Neural cell (in vitro differentiated cells): ENCODE data around the gene DNAH8. TPM values are rescaled to one million over a fixed set of nuclear protein-coding genes. Genes with fewer than 3 reads are reported as not detected.

Experiments used
- H2AFZ ChIP-seq: fragments of 200-600, 300-800 bp; sonication (generic), shearing (Covaris generic); 2 replicates; pipeline ENCODE4 v1.6.0; 2014; ENCODE audit warnings: low read depth, mild to moderate bottlenecking, antibody characterized with exemption, low read length, moderate library complexity
- H3F3A ChIP-seq: fragments of 200-600 bp; shearing (Covaris generic); 2 replicates; pipeline ENCODE4 v1.6.1; 2016; ENCODE audit warnings: mild to moderate bottlenecking, moderate library complexity, mixed read lengths, antibody characterized with exemption, low read length; ENCODE audit not compliant: insufficient read depth, poor library complexity, severe bottlenecking
- H3K27ac ChIP-seq: fragments of 200-600, 300-800 bp; sonication (generic), shearing (Covaris generic); 2 replicates; pipeline ENCODE4 v1.5.1; 2014; ENCODE audit warnings: mild to moderate bottlenecking, low read length, moderate library complexity
- H3K27me3 ChIP-seq: fragments of 300-800, 200-600 bp; sonication (generic), shearing (Covaris generic); 2 replicates; pipeline ENCODE4 v1.6.0; 2014; ENCODE audit warnings: mild to moderate bottlenecking, low read depth, low read length, moderate library complexity; ENCODE audit not compliant: insufficient read depth
- H3K36me3 ChIP-seq: fragments of 300-800, 200-600 bp; sonication (generic), shearing (Covaris generic); 2 replicates; pipeline ENCODE4 v1.5.1; 2014; ENCODE audit warnings: mild to moderate bottlenecking, antibody characterized with exemption, low read length, moderate library complexity; ENCODE audit not compliant: insufficient read depth
- H3K4me2 ChIP-seq: fragments of 300-800, 200-600 bp; sonication (generic), shearing (Covaris generic); 2 replicates; pipeline ENCODE4 v1.6.0; 2014; ENCODE audit warnings: mild to moderate bottlenecking, low read length
- H3K4me3 ChIP-seq: fragments of 300-800, 200-600 bp; sonication (generic), shearing (Covaris generic); 2 replicates; pipeline ENCODE4 v1.5.1; 2014; ENCODE audit warnings: mild to moderate bottlenecking, low read length, moderate library complexity
- H3K79me2 ChIP-seq: fragments of 200-600 bp; shearing (Covaris generic); replicated peaks from 2 replicates; pipeline ENCODE4 v1.6.0; 2014; ENCODE audit warnings: mild to moderate bottlenecking, low read length, moderate library complexity; ENCODE audit not compliant: insufficient read depth
- H3K9ac ChIP-seq: fragments of 300-800, 200-600 bp; sonication (generic), shearing (Covaris generic); 2 replicates; pipeline ENCODE4 v1.6.1; 2016; ENCODE audit warnings: mild to moderate bottlenecking, low read length, mixed read lengths
- H3K9me2 ChIP-seq: fragments of 200-600 bp; shearing (Covaris generic); 2 replicates; pipeline ENCODE4 v1.6.1; 2016; ENCODE audit warnings: mild to moderate bottlenecking, low read length, mixed read lengths; ENCODE audit not compliant: insufficient read depth
- H3K9me3 ChIP-seq: fragments of 200-600, 300-800 bp; sonication (generic), shearing (Covaris generic); 2 replicates; pipeline ENCODE4 v1.6.1; 2016; ENCODE audit warnings: mild to moderate bottlenecking, mixed run types, low read length, moderate library complexity, mixed read lengths
- H4K20me1 ChIP-seq: fragments of 200-600 bp; shearing (Covaris generic); 2 replicates; pipeline ENCODE4 v1.6.1; 2016; ENCODE audit warnings: mild to moderate bottlenecking, mixed run types; ENCODE audit not compliant: insufficient read depth
- CTCF ChIP-seq: fragments of 450-650 bp; IDR thresholded peaks from 2 replicates; pipeline ENCODE4 v1.5.1; 2014; ENCODE audit warnings: antibody characterized with exemption, mild to moderate bottlenecking, moderate library complexity; ENCODE audit not compliant: poor library complexity, severe bottlenecking
- EP300 ChIP-seq: fragments of 450-650 bp; conservative IDR thresholded peaks from 2 replicates; pipeline ENCODE4 v1.6.1; 2014; ENCODE audit warnings: antibody characterized with exemption, mild to moderate bottlenecking, moderate library complexity; ENCODE audit not compliant: poor library complexity, severe bottlenecking
- EZH2 ChIP-seq: fragments of 200-600, 300-800 bp; shearing (Covaris generic), sonication (generic); IDR thresholded peaks from 2 replicates; pipeline ENCODE4 v1.6.1; 2014; ENCODE audit warnings: antibody characterized with exemption, low read length, borderline replicate concordance, mild to moderate bottlenecking; ENCODE audit not compliant: insufficient read depth, poor library complexity, severe bottlenecking
- MXI1 ChIP-seq: fragments of 450-650 bp; conservative IDR thresholded peaks from 2 replicates; pipeline ENCODE4 v1.6.1; 2014; ENCODE audit warnings: antibody characterized with exemption, mild to moderate bottlenecking; ENCODE audit not compliant: poor library complexity, severe bottlenecking
- POLR2AphosphoS5 ChIP-seq: IDR thresholded peaks from 2 replicates; pipeline ENCODE4 v1.6.1; 2012
- RAD21 ChIP-seq: fragments of 450-650 bp; conservative IDR thresholded peaks from 2 replicates; pipeline ENCODE4 v1.6.1; 2014; ENCODE audit warnings: antibody characterized with exemption, mild to moderate bottlenecking, moderate library complexity
- REST ChIP-seq: IDR thresholded peaks from 2 replicates; pipeline ENCODE4 v1.6.1; 2012; ENCODE audit warnings: borderline replicate concordance
- SMC3 ChIP-seq: fragments of 450-650 bp; conservative IDR thresholded peaks from 2 replicates; pipeline ENCODE4 v1.6.1; 2014; ENCODE audit warnings: antibody characterized with exemption, mild to moderate bottlenecking, moderate library complexity; ENCODE audit not compliant: poor library complexity
- TAF1 ChIP-seq: IDR thresholded peaks from 2 replicates; pipeline ENCODE4 v1.6.1; 2012; ENCODE audit warnings: low read depth
- polyA plus RNA-seq: library from polyadenylated mRNA; depleted of rRNA; stranded (reverse); fragments of >200 nt; gene quantifications from 2 replicates; pipeline ENCODE4 v1.2.3, GENCODE V29; 2014

The DNAH8 gene
- polyA plus RNA-seq, 1 donor from 2014 or later = 0.07 TPM

- TF ChIP-seq EZH2 = no peak
- no peak for TF ChIP-seq CTCF
- TF ChIP-seq RAD21 = no peak
- TF ChIP-seq REST = no peak
- TF ChIP-seq POLR2AphosphoS5 = no peak
- no peak for TF ChIP-seq EP300
- TF ChIP-seq MXI1 = no peak
- TF ChIP-seq SMC3 = no peak
- TF ChIP-seq TAF1 = no peak
- H3F3A ChIP-seq = no peaks in the 10 kb centered on the region
Measured at GRCh38 chr6:38833320-38833719, 118.2 kb downstream of the DNAH8 start.

GRCh38 chr6:38836585-38836984, 121.5 kb downstream of the DNAH8 start:
- Histone ChIP-seq H3K4me3 (no peak overlapping the region), H3K79me2 (no peaks in the 10 kb centered on the region), H3K9ac (no peak overlapping the region), H3K36me3 (no peaks in the 10 kb centered on the region), H2AFZ (no peak overlapping the region), H3K27ac (no peak overlapping the region), H3K27me3 (no peaks in the 10 kb centered on the region), H3K9me2 (no peaks in the 10 kb centered on the region), H3K9me3 (no peaks in the 10 kb centered on the region), H3F3A (no peaks in the 10 kb centered on the region), H3K4me2 (no peak overlapping the region), H4K20me1 (no peaks in the 10 kb centered on the region)
- TF ChIP-seq REST (no peak), CTCF (no peak), RAD21 (no peak), EZH2 (no peak), EP300 (no peak), TAF1 (no peak), MXI1 (no peak), POLR2AphosphoS5 (no peak), SMC3 (no peak)

More at GRCh38 chr6:38833320-38833719, 118.2 kb downstream of the DNAH8 start:
- Histone ChIP-seq H3K4me3 (no peak overlapping the region), H3K9me3 (no peaks in the 10 kb centered on the region), H3K36me3 (no peaks in the 10 kb centered on the region), H3K4me2 (no peak overlapping the region), H2AFZ (no peak overlapping the region), H3K9me2 (no peaks in the 10 kb centered on the region), H3K79me2 (no peaks in the 10 kb centered on the region), H3K9ac (no peak overlapping the region), H4K20me1 (no peaks in the 10 kb centered on the region), H3K27ac (no peak overlapping the region), H3K27me3 (no peaks in the 10 kb centered on the region)
